Activated B cell treated with CpG ODN at 0.5 μM for 24 hours (primary cell): Measurements from ENCODE around the gene MBTD1. TPM values are rescaled to one million over a fixed set of nuclear protein-coding genes. Genes with fewer than 3 reads are reported as not detected.
A peak's percentile ranks its signal among the peaks of the same experiment; 100 is the strongest.
"Not testable (repeated sequence)": the region's sequence is repeated elsewhere in the genome, so short reads cannot be mapped to it uniquely, and the experiment has no call there.

Experiments used
- ATAC-seq: fragments of 200-7000 bp; cut with Tn5 transposase; one replicate; pipeline ENCODE4 v1.10.0; 2021; ENCODE audit warnings: low read depth, mild to moderate bottlenecking, moderate library complexity
- CTCF ChIA-PET: fragments of 350-600 bp; sonication (Branson Sonifier 250); formaldehyde crosslinking; loops from one replicate; lab custom pipeline; 2021; ENCODE audit warnings: antibody characterized with exemption; lab: Charles Lee
- POLR2A ChIA-PET: fragments of 350-600 bp; sonication (Branson Sonifier 250); formaldehyde crosslinking; loops from one replicate; lab custom pipeline; 2021; ENCODE audit warnings: antibody characterized with exemption; lab: Charles Lee
- DNase-seq: peaks from one replicate; pipeline ENCODE4 v3.0.0; 2022
- H3K27ac Mint-ChIP-seq: one replicate; pipeline ENCODE4 v1.8.0; 2020; ENCODE audit warnings: mixed read lengths
- H3K27me3 Mint-ChIP-seq: one replicate; pipeline ENCODE4 v1.8.0; 2021; ENCODE audit warnings: mixed read lengths
- H3K36me3 Mint-ChIP-seq: one replicate; pipeline ENCODE4 v1.8.0; 2021; ENCODE audit warnings: low read depth, mixed read lengths
- H3K4me1 Mint-ChIP-seq: one replicate; pipeline ENCODE4 v1.8.0; 2021; ENCODE audit warnings: mixed read lengths
- H3K4me3 Mint-ChIP-seq: one replicate; pipeline ENCODE4 v1.8.0; 2020; ENCODE audit warnings: mild to moderate bottlenecking, mixed read lengths
- H3K9me3 Mint-ChIP-seq: one replicate; pipeline ENCODE4 v1.8.0; 2020; ENCODE audit warnings: mixed read lengths
- intact Hi-C: fragments of 100-400 bp; cut with micrococcal nuclease; formaldehyde crosslinking; loops from one replicate; pipeline ENCODE4 v1.15.1; 2024
- total RNA-seq: library from RNA; stranded (reverse); gene quantifications from 2 replicates; pipeline ENCODE4 v1.2.3, GENCODE V29; 2022
- TF ChIP-seq, protein P1 (sequence below): fragments of 200-600 bp; IDR thresholded peaks from one replicate; pipeline ENCODE4 v1.8.0; 2022; ENCODE audit warnings: antibody characterized with exemption, mild to moderate bottlenecking

The MBTD1 gene
- total RNA-seq, 1 donor from 2014 or later = 23.6 TPM

DNA sequence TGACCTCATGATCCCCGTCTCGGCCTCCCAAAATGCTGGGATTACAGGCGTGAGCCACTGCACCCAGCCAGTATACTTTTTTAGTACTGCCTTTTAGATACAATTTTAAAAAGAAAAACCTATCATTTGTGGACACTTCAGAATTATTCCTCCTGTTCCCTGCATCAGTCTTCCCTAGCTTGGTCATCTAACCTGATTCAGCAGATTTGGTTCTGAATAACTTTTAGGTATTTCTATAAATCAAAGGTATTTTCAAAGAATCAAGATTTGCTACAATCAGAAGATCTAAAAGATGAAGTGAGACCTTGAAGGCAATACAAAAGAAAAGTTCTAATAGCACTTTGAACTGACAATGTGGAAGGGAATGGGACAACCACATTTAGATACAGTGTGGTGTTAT, 30.0 kb downstream of the MBTD1 start:
- Mint-ChIP-seq H3K27ac (peak overlapping the region; percentile 21), H3K27me3 (no peaks in the 10 kb centered on the region), H3K36me3 (peaks cover 10% of the 10 kb centered on the region), H3K4me3 (peak overlapping the region; percentile 3), H3K4me1 (peaks cover 45% of the 10 kb centered on the region), H3K9me3 (no peaks in the 10 kb centered on the region)
- no peak for DNase-seq
- ATAC-seq = no peak
- intact Hi-C loops = no loop called here
- ChIA-PET POLR2A (interaction anchor here (0.6 kb wide), 1 partner anchor 523 kb away, joined by 3 read pairs; no protein-coding TSS in a partner anchor), CTCF (interaction anchor here (0.6 kb wide), 1 partner anchor 229 kb away, joined by 3 read pairs; no protein-coding TSS in a partner anchor)
- TF ChIP-seq, protein P1, sequence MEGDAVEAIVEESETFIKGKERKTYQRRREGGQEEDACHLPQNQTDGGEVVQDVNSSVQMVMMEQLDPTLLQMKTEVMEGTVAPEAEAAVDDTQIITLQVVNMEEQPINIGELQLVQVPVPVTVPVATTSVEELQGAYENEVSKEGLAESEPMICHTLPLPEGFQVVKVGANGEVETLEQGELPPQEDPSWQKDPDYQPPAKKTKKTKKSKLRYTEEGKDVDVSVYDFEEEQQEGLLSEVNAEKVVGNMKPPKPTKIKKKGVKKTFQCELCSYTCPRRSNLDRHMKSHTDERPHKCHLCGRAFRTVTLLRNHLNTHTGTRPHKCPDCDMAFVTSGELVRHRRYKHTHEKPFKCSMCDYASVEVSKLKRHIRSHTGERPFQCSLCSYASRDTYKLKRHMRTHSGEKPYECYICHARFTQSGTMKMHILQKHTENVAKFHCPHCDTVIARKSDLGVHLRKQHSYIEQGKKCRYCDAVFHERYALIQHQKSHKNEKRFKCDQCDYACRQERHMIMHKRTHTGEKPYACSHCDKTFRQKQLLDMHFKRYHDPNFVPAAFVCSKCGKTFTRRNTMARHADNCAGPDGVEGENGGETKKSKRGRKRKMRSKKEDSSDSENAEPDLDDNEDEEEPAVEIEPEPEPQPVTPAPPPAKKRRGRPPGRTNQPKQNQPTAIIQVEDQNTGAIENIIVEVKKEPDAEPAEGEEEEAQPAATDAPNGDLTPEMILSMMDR = no peak

DNA sequence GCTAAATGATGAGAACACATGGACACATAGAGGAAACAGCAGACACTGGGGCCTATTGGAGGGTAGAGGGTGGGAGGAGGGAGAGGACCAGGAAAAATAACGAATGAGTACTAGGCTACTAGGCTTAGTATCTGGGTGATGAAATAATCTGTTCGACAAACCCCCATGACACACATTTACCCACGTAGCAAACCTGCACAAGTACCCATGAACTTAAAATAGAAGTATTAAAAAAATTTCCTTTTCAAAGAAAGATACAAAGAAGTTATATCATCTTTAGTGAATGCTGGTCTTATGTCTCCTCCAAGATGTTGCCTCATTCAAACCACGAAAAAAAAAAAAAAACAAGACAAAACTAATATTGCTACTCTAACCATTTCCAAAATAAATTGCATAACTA, 31.7 kb downstream of the MBTD1 start:
- Mint-ChIP-seq H3K9me3 (no peaks in the 10 kb centered on the region), H3K36me3 (peaks cover 22% of the 10 kb centered on the region), H3K27me3 (no peaks in the 10 kb centered on the region), H3K4me1 (peaks cover 54% of the 10 kb centered on the region), H3K27ac (no peak overlapping the region), H3K4me3 (no peak overlapping the region)
- ATAC-seq (no peak), DNase-seq (no peak)
- ChIA-PET CTCF (no interaction called here), POLR2A (no interaction called here)
- intact Hi-C loops = no loop called here
- TF ChIP-seq, protein P1 = no peak

DNA sequence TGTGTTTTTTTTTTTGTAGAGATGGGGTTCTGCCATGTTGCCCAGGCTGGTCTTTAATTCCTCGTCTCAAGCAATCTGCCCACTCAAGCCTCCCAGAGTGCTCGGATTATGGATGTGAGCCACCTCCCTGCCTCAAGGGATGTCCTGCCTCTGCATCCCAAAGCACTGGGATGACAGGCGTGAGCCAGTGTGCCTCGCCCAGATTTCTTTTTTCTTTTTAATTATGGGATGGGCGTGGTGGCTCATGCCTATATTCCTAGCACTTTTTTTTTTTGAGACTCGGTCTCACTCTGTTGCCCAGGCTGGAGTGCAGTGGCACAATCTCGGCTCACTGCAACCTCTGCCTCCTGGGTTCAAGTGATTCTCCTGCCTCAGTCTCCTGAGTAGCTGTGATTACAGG, 34.3 kb downstream of the MBTD1 start:
- ATAC-seq, H3K4me3 Mint-ChIP-seq, POLR2A ChIA-PET, H3K27ac Mint-ChIP-seq, H3K27me3 Mint-ChIP-seq, CTCF ChIA-PET, DNase-seq, intact Hi-C loops, H3K9me3 Mint-ChIP-seq: not testable (repeated sequence)
- peaks cover 37% of the 10 kb centered on the region for H3K36me3 Mint-ChIP-seq
- peaks cover 42% of the 10 kb centered on the region for H3K4me1 Mint-ChIP-seq

DNA sequence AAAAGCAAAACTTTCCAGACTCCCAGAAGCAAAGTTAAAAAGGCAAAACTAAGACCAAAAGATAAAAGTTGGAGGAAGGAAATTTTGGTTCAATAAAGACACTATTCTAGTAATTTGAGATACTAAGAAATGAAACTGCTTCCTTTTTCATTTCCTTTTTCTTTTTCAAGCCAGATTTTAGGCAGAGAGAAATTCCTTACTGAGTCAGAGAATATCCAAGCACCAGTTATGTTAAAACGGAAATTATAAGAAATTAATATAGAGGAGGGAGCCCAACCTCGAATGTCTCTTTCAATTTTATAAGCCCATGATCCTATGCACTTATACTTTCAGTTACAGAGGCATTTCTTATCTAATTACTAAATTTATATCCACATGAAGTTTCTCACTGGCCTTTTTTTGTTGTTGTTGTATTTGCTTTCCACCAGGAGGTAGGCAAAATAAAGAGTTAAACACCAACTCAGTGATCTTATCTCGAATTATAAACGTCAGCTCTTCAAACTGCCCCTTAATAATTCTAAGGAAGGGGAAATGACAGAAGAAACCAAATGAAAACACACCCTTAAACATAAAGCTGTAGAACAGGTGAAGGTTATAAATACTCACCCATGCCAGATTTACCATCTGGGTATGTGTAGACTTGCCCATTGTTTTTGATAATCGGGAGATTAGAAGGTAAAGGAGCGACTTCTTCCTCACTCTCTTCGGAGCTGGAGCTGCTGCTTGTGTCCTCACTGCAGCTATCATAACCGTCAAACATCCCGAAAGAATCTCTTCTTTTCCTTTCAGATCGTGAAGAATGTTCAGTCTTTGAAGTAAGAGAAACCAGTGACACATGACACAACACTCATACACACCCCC, 35.2 kb downstream of the MBTD1 start:
- Mint-ChIP-seq H3K9me3 (no peaks in the 10 kb centered on the region), H3K4me3 (peak overlapping the region; percentile 12), H3K27me3 (no peaks in the 10 kb centered on the region), H3K4me1 (peaks cover 33% of the 10 kb centered on the region), H3K36me3 (peaks cover 45% of the 10 kb centered on the region), H3K27ac (peak overlapping the region; percentile 54)
- CTCF ChIA-PET = no interaction called here
- POLR2A ChIA-PET = no interaction called here
- intact Hi-C loops = no loop called here
- TF ChIP-seq, protein P1 = no peak
- DNase-seq (no peak), ATAC-seq (no peak)

DNA sequence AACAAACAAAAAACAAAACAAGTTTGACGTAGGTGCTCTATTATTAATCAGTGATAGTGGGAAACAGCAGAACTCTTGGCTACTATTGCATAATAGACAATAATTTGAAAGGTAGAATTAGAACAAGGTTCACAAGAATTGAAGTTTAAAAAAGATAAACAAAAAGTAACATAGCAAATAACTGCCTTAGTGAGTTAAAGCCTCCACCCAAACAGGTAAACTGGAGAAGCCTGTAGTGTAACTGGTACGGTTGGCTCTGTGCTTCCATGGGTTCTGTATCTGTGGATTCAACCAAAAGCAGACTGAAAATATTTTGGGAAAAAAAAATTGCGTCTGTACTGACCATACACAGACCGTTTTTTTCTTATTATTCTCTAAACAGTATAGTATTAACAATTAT, 38.5 kb downstream of the MBTD1 start:
- TF ChIP-seq, protein P1 = no peak
- Mint-ChIP-seq H3K27me3 (no peaks in the 10 kb centered on the region), H3K4me1 (peaks cover 20% of the 10 kb centered on the region), H3K4me3 (no peak overlapping the region), H3K36me3 (peaks cover 70% of the 10 kb centered on the region), H3K9me3 (no peaks in the 10 kb centered on the region), H3K27ac (no peak overlapping the region)
- CTCF ChIA-PET = no interaction called here
- POLR2A ChIA-PET = no interaction called here
- no peak for DNase-seq
- intact Hi-C loops = no loop called here
- no peak for ATAC-seq
